ENCODE results near the gene ADAMTS15.

The ADAMTS15 gene

GRCh38 chr11:130462931-130463330 lies 14.5 kb downstream of the ADAMTS15 start:
- DNase-seq (ENCODE audit: low spot score) = no peak

GRCh38 chr11:130464291-130464812 lies 15.9 kb downstream of the ADAMTS15 start:
- no peak for DNase-seq (ENCODE audit: low spot score)

GRCh38 chr11:130465263-130465662 lies 16.8 kb downstream of the ADAMTS15 start:
- no peak for DNase-seq (ENCODE audit: low spot score)

- DNase-seq (ENCODE audit: low spot score) = no peak
These were observed 18.9 kb downstream of the ADAMTS15 start for GRCh38 chr11:130467116-130467900.

GRCh38 chr11:130469181-130469580 lies 20.7 kb downstream of the ADAMTS15 start:
- no peak for DNase-seq (ENCODE audit: low spot score)

- no peak for DNase-seq (ENCODE audit: low spot score)
These were observed 22.6 kb downstream of the ADAMTS15 start for GRCh38 chr11:130470832-130471706.

GRCh38 chr11:130471731-130472433 lies 23.4 kb downstream of the ADAMTS15 start:
- no peak for DNase-seq (ENCODE audit: low spot score)

- no peak for DNase-seq (ENCODE audit: low spot score)
These were observed 24.1 kb downstream of the ADAMTS15 start for GRCh38 chr11:130472434-130472961.

- DNase-seq (ENCODE audit: low spot score) = no peak
These were observed 24.8 kb downstream of the ADAMTS15 start for GRCh38 chr11:130473056-130473794.

GRCh38 chr11:130473795-130474377 lies 25.4 kb downstream of the ADAMTS15 start:
- no peak for DNase-seq (ENCODE audit: low spot score)

- no peak for DNase-seq (ENCODE audit: low spot score)
These were observed 26.4 kb downstream of the ADAMTS15 start for GRCh38 chr11:130474637-130475400.

- no peak for DNase-seq (ENCODE audit: low spot score)
These were observed 27.1 kb downstream of the ADAMTS15 start for GRCh38 chr11:130475426-130476053.

- no peak for DNase-seq (ENCODE audit: low spot score)
These were observed 27.9 kb downstream of the ADAMTS15 start for GRCh38 chr11:130476200-130476921.

- no peak for DNase-seq (ENCODE audit: low spot score)
These were observed 28.6 kb downstream of the ADAMTS15 start for GRCh38 chr11:130476922-130477491.

GRCh38 chr11:130477586-130478203 lies 29.2 kb downstream of the ADAMTS15 start:
- no peak for DNase-seq (ENCODE audit: low spot score)

- no peak for DNase-seq (ENCODE audit: low spot score)
These were observed 29.8 kb downstream of the ADAMTS15 start for GRCh38 chr11:130478204-130478701.

- no peak for DNase-seq (ENCODE audit: low spot score)
These were observed 30.4 kb downstream of the ADAMTS15 start for GRCh38 chr11:130478881-130479280.

- DNase-seq (ENCODE audit: low spot score) = no peak
These were observed 31.7 kb downstream of the ADAMTS15 start for GRCh38 chr11:130480186-130480585.
